ENCODE data around the gene EP400.

GRCh38 chr12:131901431-131902331 is 48.1 kb upstream of the EP400 start:
- no peak for TF ChIP-seq CTCF (IDR thresholded peaks at IDR 0.05)
- no peak for TF ChIP-seq POLR2A (IDR thresholded peaks at IDR 0.05)

Data from gastroesophageal sphincter (tissue), 3 donors.